HG02885 (cell line): ENCODE measurements around the gene MDH2.
"Not testable (repeated sequence)": the region's sequence is repeated elsewhere in the genome, so short reads cannot be mapped to it uniquely, and the experiment has no call there.

Experiments
- ATAC-seq: cut with Tn5 transposase; IDR thresholded peaks from one replicate; pipeline ENCODE4 v1.9.1; 2021; ENCODE audit warnings: mild to moderate bottlenecking; ENCODE audit not compliant: unreplicated experiment, poor library complexity

The MDH2 gene, protein sequence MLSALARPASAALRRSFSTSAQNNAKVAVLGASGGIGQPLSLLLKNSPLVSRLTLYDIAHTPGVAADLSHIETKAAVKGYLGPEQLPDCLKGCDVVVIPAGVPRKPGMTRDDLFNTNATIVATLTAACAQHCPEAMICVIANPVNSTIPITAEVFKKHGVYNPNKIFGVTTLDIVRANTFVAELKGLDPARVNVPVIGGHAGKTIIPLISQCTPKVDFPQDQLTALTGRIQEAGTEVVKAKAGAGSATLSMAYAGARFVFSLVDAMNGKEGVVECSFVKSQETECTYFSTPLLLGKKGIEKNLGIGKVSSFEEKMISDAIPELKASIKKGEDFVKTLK

DNA sequence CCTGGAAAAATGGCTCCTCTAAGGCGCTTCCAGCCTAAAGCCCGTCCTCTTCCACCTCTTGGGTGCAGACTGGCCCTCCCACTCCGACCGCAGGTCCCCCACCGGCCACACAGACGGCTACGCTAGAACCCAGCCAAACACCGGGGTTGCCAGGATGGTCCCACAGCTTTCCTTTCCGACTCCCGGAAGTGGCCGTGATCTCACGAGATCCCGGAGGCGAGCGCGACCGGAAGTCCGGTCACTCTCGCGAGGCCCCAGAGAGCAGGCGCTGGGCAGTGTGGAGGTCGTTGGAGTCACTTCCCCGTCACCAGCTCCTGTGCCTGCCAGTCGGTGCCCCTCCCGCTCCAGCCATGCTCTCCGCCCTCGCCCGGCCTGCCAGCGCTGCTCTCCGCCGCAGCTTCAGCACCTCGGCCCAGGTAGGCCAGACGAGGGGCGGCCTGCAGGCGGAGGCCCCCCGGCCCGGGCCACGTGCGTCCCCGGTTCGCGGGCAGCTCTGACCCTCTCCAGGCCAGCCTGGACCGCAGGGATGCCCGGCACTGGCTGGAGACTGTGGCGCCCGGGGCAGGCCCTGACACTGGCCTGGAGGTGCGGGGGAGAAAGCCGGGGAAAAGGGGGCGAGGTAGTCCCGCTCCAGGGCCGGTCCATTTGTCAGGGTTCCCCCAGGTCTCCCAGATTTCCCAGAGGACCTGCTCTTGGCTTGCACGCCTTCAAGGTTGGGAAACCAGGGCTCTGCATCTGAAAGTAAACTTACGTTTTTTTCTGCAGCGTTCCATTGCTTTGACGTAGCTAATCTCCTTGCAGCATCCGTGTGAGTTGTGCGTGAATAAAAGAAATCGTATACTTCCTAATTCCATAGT is at the start of gene MDH2, which contains the start of gene STYXL1:
Gene MDH2, plus strand, starts transcription at position 296 of the 857 bp plus-strand sequence. Its CDS starts 55 bp downstream, at position 351.
Gene STYXL1, minus strand, starts transcription at position 190 of the 857 bp plus-strand sequence. CDS start 17,477 bp downstream, outside the sequence.
- ATAC-seq, result peak; percentile 95

DNA sequence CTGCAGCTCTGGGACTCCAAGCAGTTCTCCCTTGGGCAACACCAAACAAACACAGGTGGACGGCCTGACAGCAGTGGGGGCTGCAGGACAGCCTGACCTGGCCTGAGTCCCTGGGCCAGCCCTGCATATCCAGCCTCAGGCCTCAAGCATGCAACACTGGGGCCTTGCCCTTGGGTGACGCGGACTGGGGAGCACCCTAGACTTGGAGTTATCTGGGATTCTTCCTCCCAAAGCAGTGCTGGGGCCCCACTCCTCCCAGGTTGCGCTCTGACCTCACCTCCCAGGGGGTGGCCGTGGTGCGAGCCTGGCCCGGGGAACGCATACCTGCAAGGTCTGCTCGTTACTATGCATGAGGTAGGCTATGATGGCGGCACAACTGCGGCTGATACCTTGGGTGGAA is 47.3 kb upstream of the MDH2 start:
- no peak for ATAC-seq

DNA sequence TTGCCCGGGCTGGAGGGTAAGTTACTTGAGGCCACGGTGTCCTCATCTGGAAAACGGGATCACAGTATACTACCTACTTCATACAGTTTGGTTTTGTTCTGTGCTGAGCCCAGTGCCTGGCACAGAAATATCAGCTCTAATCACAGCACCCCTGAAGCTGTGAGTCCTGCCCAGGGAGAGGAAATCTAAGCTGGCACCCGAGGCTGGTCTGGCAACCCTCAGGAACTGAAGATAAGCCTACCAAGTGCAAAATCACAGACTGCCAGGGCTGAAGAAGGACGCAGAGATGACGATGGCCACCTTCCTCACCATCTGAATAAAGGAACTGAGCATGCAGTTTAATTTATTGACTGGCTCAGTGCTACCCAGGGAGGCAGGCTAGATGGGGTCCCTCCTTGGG is 45.8 kb upstream of the MDH2 start:
- ATAC-seq, result no peak

DNA sequence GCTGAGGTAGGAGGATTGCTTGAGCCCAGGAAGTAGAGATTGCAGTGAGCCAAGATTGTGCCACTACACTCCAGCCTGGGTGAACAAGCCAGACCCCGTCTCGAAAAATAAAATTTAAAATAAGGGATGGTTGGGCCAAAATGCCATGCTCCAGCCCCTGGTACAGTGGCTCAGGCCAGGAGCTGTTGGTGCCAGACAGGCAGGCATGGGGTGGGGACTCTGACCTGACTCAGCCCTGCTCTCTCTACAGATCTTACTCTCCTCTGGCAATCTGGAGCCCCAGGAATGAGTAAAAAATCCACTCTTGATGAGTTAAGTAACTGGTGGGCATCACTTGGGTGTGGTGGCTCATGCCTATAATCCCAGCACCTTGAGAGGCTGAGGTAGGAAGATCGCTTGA is 45.1 kb upstream of the MDH2 start:
- no peak for ATAC-seq

DNA sequence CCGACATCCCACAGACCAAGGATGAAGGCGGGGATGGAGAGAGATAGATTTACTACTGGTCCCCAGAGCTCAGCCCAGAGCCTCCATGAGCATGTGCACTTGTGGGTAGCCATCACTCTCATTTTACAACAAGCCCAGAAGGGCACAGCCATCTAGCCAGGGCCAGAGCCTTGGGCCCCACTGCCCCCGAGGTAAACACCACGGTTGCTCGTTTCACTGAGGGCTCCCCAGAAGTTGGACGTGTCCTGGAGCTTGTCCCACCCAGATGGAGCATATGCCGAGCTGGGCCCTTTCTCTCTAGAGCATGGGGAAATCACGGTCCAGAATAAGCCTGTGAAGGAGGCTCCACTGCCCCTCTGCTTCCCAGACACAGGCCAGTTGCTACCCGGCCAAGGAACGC is 44.6 kb upstream of the MDH2 start:
- no peak for ATAC-seq

DNA sequence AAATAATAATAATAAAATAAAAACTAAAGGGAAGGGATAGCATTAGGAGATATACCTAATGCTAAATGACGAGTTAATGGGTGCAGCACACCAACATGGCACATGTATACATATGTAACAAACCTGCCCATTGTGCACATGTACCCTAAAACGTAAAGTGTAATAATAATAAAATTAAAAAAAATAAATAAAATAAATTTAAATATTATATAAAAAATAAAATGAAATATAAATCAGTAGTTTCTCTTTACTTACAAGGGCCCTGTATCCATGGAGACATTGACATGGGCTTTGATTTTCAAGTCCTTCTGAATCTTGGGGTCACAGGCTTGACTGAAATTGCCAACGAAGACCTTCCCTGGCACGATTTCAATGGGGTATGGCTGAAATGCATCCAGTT is 42.9 kb upstream of the MDH2 start:
- ATAC-seq, result not testable (repeated sequence)

DNA sequence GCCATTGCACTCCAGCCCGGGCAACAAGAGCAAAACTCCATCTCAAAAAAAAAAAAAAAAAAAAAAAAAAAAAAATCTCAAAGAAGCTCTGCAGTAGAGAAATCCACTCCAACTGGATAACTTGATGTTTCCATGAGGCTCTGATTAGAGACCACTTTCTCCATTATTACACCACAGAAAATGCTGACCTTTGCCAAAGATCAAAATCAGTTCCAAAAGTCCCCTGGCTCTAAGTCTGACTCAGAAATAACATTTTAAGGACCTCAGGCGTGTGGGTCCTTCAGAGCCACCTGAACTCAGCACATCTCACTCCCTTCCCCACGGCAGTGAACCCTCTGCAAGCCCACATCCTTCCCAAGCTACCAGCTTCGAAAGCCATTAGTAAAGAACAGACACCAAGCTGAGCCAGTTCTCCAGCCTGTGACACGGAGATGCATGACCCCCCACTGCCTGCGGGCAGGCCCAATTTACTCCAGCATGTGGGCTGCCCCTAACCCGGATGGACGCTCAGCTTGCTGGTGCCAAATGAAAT is 39.7 kb upstream of the MDH2 start:
- ATAC-seq, result no peak

DNA sequence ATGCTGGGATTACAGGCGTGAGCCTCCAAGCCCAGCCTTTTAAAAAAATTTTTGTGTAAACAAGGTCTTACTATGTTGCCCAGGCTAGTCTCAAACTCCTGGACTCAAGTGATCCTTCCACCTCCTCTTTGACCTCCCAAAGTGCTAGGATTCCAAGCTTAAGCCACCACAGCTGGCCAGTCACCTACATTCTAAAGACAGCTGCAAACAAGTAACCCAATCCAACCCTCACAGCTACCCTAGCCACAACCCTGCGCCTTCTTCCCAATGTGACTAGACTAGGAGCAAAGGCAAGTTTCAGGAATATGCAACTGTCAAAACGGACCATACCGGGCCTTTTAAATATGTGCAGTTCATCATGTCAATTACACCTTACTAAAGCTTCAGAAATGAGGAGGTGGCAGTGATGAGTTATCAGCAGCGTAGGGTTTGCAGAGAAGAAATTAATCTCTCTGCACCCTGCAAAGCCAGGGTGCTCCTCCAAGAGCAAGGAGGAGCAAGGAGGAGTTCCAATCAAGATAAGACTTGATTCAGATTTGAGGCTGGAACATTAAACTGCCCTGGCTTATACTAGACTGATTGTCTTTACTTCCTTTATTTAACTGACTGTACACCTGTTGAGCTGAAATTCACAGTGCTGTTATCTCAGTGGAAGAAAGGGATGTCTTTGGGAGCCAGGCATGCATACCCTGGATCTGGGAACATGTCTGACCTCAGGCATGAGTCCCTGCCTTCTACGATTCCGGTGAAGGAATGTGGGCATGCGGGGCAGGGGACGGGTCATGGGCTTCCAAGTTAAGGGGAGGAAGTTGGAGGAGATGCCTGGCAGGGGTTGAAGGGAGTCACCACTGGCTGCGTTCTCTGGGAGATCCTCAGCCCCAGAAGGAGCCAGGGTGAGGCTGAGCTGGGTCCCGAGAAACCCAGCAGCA is 38.0 kb upstream of the MDH2 start:
- no peak for ATAC-seq

DNA sequence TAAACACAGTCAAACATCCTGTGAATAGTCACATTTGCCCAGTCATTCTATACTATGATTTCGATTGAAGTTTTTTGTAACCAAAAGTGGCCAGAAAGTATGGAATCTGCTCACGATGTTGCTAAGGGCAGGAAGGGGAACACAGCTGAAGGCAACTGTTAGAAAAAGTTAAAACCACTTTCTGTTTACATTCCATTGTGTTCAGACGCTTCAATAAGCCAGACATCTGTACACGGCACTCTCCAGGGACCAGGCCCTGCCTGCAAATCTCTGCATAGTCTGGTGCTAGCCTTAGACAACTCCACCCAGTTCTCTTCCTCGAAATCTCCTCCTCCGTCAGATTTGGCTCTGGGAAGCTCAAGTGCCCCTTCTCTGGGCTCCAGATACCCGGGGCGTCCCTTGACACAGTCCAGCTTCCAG is 36.5 kb upstream of the MDH2 start:
- no peak for ATAC-seq

DNA sequence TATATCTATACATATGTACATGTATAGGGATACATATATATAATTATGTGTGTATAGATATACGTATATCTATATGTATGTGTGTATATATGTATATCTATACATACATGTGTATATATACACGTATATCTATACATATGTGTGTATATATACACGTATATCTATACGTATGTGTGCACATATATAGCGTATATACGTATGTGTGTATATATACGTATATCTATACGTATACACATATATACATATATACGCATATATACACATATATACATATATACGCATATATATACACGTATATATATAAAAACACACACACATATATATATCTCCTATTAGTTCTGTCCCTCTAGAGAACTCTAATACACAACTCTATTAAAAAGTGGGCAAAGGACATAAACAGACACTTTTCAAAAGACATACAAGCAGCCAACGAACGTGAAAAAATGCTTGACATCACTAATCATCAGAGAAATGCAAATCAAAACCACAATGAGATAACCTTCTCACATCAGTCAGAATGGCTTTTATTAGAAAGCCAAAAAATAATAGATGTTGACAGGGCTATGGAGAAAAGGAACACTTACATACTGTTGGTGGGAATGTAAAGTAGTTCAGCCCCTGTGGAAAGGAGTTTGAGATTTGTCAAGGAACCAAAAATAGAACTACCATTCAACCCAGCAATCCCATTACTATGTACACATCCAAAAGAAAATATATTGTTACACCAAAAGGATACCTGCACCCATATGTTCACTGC is 31.5 kb upstream of the MDH2 start:
- ATAC-seq, result no peak

DNA sequence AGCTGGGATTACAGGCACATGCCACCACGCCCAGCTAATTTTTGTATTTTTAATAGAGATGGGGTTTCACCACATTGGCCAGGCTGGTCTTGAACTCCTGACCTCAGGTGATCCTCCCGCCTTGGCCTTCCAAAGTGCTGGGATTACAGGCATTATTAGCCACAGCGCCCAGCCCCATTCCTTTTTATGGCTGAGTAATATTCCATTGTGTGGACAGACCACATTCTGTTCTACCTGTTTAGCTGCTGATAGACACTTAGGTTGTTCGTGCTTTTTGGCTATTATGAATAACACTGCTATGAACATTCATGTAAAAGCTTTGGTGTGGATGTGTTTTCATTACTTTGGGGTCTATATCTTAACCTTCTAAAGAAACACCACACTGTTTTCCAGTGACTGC is 29.4 kb upstream of the MDH2 start:
- ATAC-seq, result not testable (repeated sequence)

DNA sequence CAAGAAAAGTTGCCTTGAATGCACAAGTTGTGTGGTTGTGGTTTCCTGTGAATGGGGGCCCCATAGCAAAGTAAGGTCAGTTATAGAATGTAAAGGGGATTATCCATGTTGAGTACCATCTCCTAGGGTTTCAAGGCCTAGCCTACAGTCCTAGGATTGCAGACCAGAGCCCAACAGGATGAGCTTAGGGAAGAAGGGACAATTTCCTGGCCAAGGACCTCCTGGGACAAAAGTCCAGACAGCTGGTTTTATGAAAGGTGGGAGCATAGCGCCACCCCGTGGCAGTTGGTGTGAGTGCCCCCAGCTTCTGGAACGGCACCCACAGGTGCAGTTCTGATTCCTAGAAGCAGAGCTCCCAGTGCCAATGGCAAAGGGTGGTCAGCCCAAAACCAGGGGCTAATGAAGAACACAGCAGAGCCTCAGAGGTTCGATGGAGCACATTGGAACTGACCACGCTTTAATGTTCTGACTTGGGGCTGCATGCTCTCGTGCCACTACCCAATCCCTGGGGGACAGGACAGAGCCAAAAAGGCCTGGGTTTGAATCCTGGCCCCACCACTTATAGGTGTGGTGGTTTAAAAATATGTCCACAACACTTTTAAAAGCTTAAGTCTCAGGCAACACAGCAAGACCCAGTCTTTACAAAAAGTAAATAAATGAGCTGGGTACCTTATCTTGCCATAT is 27.7 kb upstream of the MDH2 start:
- ATAC-seq, result no peak

DNA sequence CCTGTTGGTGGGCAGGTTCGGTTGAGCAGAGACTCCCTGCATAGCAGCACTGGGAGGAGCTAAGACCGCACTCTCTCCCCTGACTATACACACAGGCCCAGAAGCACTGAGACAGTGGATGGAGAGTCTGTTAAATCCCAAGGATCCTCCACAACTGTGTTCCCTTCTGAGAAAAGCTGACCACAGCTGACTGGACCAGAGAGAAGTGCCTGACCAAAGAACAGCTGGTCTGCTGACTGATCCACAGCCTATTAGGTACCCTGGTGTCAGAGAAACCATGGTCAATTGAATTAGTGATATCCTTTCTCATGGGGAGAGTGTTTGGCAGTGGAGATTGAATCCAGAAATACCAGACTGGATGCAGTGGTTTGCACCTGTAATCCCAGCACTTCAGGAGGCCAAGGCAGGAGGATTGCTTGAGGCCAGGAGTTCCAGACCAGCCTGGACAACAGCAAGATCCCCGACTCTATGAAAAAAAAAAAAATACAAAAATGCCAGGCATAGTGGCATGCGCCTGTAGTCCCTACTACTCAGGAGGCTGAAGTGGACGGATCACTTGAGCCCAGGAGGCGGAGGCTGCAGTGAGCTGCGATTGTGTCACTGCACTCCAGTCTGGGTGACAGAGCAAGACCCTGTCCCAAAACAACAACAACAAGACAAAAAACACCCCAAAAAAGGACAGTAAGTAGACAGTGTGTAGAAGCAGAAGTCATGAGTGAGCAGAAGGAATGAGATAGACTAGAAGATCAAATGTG is 25.7 kb upstream of the MDH2 start:
- no peak for ATAC-seq

DNA sequence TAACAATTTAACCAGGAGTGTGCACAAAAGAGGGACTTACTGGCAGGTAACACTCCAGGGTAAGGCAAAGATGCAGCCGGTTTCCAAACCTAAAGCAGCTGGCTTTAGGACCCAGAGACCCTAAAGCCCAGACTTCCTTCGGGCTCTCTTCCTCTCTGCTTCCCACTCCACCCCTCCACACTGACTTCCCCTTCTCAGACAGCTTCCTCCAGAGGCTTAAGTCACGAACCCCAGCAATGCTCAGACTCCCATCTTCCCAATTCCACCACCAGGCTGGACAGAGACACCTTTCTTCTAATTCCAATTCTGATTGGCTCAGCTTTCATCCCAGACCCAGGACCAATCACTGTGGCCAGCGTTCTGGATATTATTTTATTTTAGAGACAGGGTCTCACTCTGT is 24.9 kb upstream of the MDH2 start:
- no peak for ATAC-seq

DNA sequence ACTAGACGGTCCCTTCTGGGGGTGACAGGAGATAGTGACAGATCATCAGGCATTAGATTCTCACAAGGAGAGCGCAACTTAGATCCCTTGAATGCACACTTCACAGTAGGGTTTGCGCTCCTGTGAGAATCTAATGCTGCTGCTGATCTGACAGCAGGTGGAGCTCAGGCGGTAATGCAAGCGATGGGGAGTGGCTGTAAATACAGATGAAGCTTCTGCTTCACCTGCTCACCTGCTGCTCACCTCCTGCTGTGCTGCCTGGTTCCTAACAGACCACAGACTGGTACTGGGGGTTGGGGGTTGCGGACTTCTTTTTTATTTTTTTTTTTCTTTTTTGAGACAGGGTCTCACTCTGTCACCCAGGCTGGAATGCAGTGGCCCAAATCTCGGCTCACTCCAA is 18.2 kb upstream of the MDH2 start:
- not testable (repeated sequence) for ATAC-seq

DNA sequence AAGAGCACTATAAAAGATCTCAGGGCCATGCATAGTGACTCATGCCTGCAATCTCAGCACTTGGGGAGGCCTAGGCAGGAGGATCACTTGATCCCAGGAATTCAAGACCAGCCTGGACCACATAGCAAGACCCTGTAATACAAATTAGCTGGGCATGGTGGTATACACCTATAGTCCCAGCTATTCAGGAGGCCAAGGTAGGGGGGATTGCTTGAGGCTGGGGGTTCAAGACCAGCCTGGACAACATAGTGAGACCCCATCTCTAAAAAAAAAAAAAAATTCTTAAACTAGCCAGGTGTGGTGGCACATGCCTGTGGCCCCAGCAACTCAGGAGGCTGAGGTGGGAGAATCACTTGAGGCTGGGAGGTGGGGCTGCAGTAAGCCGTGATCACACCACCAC is 15.9 kb upstream of the MDH2 start:
- ATAC-seq, result no peak

DNA sequence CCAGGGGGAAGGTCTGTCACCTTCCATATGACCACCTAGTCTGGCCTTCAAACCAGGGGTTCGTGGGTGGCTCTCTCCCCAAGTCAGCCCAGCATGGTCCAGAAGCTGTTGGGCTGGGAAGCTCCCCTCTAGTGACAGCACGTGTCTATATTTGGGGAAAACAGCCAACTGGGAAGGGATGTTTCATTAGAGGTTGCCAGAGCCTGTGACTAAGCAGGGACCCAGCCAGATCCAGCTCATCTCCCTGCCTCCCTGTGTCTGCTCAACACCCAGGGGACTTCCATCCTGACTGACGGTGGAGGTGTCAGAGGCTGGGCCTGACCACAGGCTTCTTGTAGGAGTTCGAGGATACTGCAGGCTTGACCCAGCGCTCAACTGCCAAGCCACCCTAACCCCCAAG is 10.6 kb upstream of the MDH2 start:
- no peak for ATAC-seq

DNA sequence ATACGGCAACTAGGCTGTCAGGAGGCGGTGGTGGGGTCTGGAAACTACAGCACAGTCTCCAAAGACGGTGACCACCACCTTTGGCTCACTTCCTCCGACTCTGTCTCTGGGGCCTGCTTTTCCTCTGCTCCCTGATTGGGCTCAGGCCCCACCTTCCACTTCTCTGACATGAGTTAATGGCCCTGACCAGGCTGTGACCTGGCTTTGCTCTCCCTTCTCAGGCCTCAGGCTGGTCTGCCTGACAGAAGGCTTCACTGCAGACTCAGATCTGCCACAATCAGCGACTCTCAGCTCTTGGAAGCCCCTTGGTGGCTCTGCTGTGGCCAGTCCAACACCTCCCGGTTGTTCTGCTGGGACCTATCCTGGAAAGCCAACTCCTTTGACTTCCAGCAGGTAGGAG is 7.8 kb upstream of the MDH2 start:
- no peak for ATAC-seq
